Putamen (tissue), 1 donor: ENCODE data around the gene WDR33.

Experiments
- DNase-seq: peaks from one replicate; pipeline ENCODE4 v3.0.0-alpha.2; 2016; ENCODE audit warnings: low spot score

Gene WDR33

DNA sequence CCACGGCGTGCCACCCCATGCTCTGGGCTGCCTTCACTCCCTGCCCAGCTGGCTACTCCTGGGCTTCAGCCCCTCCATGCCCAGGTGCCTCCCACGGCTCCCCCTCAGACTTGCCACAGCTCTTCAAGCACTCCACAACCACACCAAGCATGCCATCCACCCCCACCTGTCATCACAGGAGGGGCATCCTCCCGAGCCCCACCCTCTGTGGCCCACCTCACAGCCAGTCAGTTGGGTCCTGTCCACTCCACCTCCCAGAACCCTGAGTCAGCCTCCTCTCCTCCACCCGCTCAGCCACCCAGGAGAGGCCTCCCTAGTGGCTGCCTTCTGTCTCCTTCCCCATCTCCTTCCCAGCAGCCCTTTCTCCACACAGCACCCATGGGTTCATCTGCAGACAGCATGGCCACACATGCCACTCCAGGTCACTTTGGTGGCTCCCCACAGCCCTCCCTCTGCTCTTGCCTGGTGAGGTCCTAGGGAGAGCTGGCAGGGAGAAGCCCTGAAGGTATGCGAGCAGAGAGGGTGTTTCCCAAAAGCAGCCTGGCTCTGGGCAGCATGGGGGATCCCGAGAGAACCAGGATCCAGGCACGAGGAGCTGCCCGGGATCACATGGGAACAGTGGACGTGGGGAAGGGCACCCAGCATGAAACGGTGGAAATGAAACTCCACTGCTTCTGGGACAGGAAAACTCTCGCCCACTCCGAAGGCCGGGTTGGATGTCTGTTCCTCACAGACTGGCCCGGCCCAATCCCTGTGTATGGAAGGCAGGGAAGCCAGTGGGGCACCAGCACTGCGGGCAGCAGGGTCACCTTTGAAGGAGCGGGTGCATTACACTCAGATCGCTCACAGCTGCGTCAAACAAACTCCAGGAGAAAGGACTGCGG, 138.4 kb downstream of the WDR33 start:
- no peak for DNase-seq

DNA sequence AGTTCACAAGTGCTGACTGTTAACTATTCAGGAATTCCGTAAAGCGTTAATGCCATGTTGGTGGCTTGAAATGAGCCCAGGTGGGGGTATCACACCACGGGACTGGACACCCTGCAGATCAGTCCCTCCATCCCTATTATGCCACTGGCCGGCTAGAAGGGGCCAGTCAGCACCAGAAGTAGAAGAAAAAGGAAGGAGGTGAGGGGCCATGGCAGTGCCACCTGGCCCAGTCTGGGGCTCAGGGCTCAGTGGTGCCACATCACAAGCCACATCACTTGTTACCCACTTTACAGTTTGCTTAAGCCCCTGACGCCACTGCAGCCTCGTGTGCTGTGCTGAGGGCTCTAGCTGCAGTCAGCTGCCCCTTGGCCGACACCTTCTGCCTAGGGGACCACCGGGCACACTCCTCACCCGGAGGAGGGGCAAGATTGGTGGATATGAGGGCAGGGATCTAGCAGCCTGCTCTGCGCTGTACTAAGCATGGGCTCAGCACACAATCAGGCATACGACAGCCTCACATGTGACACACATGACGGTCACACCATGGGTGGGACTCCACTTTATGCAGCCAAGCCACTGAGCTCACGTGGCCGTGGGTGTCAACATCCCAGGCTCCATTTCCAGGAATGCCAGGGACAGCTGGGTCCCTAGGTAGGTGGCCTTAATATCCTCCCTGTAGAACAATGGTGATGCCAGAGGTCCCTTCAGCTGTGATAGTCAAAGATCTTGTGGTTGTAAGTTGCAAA, 139.2 kb downstream of the WDR33 start:
- DNase-seq, result no peak

DNA sequence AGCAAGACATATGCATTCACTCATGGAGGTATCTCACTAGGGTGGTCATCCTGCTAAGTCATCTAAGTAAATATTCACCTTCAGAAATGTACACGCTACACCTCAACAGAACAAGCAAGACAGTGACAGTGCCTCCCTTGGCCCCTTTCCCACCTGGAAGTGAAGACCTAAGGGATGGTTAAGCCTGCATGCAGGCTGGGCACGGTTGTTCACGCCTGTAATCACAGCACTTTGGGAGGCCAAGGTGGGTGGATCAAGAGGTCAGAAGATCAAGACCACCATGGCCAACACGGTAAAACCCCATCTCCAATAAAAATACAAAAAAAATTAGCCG, 140.0 kb downstream of the WDR33 start:
- DNase-seq, result no peak

DNA sequence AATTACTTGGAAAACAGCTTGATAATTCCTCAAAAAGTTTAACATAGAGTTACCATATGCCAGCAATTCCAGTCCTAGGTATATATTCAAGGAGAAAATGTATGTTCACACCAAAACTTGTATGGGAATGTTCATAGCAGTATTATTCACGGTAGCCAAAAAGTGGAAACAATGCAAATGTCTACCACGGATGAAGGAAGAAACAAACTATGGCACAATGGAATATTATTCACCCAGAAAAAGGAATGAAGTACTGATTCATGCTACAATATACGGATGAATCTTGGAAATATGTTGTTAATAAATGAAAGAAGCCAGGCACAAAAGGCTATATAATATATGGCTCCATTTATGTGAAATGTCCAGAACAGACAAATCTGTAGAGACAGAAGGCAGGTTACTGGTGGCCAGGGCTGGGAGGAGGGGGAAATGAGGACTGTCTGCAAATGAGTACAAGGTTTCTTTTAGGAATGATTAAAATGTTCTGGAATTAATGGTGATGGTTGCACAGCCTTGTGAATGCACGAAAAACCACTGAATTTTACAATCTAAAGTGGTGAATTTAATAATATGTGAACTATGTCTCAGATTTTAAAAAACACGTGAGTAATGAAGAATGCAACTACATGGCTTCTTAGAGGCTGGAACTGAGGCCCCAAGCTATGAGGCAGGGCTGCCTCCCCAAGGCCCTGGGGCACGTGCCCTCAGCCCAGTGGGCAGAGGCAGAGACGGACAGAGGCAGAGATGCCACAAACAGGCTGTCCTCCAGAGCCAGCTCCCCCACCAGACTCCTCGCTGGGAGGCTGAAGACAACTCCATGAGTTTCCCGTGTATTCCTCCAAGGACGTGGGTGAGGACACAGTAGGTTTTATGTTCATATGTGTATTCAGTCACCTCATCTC, 140.7 kb downstream of the WDR33 start:
- DNase-seq, result no peak

DNA sequence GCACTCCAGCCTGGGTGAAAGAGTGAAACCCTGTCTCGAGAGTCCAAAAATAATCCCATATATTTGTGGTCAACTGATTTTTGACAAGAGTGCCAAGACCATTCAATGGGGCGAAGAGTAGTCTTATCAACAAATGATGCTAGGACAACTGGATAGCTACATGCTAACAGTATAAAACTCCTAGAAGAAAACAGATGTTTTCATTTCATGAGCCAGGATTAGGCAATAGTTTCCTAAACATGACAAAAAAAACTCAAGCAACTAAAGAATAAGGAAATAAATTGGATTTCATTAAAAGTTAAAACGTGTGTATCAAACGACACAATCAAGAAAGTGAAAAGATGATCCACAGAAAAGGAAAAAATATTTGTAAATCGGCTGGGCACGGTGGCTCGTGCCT, 141.9 kb downstream of the WDR33 start:
- DNase-seq, result no peak

DNA sequence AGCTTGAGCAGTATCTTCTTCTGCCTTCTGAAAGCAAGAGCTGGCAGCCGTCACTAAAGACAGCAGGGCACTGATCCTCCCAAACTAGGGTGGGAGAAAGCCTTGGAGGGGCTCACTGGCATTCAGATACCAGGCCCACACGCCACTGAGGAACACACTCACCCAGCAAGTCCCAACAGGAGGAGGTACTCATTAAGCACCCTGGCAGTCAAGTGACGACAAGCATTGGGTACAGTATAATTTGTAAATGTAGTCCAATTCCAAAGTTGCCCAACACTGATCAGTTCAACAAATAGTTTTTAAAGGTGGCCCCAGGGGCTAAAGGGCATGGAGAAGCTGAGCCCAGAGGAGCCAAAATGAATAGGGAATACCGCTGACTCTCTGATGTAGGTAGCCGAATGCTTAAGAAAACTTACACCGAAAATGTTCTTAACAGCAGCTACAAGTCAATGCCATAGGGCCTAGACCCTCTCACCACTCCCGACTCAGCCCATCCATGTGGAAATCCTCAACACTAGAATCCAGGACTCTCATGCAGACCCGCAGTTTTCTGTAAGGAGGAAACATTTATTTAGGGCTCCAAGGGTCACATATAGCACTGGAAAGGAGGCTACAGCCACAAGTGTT, 145.6 kb downstream of the WDR33 start:
- no peak for DNase-seq

DNA sequence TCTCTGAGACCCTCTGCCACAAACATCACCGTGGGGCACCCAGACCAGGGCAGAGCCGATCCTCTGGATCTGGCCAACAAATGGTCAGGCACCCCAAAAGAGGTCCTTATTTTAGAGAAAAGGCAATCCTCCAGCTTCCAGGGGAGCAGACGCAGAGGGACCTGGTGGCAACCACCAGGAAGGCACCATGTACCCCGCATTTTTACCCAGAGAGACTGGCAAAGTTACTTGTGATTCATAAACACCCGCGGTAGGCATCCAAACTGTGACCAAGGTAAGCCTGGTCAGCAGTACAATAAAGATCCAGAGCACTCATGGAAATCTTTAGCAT, 146.1 kb downstream of the WDR33 start:
- no peak for DNase-seq

DNA sequence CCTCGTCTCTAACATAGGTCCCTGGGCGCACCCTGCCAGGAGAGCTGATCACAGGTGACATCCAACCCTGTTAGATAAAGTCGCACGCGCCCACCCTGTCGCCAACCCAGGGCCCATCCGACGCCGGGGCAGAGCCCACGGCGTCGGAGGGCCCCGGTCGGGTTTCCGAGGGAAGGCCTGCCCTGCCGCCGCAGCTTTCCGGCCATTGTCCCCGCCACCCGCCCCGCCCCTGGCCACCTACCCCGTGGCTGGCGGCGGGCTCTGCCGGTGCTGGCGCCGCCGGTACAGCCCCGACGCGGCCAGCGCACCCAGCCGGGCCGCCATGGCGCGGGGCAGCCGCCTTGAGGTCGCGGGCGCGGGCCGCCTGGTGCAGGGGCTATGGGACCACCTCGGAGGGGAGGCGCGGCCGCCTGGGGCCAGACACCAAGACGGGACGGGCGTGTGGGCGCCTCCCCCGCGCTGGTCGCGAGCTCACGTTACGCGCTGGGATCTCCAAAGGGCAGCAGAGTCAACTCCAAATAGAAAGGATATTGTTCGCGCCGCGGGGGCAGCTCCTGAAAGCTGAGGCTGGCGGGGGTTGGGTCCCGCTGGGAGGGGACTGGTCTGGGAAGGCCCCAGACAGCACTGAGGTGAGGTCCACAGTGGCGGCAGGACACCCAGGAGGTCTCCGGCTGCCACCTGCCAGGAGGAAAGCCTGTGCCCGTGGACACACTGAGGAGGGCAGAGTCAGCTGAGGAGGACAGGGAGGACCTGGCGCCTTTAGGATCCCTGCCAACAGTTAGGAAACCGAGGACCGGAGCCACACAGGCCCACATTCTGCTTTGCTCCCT, 146.7 kb downstream of the WDR33 start:
- DNase-seq, result no peak

DNA sequence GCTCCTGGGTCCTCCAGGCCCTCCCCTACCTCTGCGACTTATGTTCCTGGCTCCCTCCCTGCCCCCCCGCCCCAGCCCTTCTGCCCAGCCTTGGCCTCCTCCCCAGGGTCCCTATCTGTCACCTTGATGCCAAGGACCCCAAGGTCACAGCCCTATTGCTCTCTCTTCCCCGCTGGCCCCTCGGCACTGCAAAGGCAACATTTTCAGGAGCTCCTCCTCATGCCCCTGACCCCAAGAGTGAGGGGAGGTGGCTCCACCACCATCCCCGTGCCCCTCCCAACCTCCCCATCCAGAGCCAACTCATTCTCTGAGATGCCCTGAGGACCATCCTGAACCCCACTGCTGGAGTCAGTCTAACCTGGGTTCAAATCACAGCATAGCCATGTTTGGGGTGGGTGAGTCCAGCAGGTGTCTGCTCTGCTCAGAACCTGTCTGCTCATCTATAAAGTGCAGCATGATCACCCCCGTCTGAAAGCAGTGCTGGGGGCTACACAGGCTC, 147.4 kb downstream of the WDR33 start:
- DNase-seq, result no peak

DNA sequence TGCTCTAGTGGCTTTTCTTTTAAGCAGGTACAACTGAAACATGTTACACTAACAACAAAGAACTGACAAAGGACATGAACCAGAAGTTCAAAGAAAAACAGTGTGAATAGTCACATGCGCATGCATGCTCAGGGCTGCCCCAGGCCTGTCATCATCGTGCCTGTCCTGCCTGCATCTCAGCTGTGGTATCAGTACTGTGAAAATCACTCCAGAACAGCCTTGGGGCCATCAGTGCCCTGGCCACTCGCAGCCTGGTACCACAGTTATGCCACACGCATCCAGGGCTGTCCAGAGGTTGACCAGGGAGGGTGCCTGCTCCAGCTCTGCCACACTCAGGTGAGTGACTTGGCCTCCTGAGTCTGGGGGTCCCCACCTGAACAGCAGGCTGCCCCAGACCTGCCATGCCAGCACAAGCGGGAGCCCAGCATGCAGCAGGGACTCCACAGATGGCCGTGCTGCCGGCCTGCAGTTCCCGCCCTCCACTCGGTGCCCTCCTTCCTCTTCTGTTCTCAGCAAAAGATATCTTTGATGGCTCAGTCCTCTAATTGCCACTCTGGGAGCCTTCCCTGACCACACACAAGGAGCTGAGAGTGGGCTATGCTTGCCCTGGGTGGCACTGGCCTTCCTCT, 147.9 kb downstream of the WDR33 start:
- DNase-seq, result no peak

DNA sequence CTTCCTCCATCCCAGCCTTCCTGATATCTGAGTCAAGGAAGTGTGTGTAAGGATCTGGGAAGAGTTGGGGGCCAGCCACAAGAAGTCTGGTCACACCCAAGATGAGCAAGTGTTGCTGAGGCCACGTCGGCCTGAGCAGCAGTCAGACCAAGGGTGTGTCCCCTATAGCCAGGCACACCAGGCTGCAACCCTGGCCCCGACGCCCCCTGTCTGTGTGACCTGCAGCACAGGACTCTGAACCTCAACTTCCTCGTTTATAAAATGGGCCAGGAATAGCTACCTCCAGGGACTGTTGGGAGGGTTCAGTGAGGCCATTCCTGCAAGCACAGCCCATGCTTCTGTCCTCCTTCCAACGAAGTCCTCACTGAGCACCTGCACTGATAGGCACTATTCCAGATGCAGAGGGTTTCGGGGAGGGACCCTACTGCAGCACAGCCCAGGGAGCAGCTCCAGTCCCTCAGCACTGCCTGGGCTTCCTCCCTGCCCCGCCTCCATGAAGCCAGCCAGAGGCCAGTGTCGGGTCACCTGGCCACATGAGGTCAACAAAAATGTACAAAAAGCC, 148.9 kb downstream of the WDR33 start:
- no peak for DNase-seq

DNA sequence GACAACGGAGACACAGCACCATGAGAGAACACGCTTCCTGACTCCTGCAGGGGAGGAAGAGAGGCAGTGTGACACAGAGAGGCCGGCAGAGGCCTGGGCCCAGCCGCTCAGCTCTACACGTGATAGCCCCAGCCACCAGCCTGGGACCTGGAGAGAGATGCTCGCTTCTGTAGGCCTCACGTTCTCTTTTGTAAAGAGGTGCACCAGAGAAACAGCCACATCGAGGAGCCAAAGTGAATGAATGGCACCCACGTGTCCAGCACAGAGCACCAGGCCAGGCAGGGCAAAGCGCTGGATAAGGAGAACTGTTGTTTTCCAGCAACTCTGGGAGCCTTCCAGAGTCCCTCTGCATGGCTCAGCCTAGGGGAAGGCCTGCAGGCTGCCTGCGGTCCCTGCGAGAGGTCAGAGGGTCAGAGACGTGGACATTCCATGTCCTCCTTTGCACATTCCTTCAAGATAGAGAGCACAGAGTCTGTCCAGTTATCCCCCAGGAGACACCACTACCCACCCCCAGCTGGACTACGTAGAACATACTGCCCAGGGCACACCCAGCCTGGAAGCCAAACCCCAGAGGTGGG, 149.8 kb downstream of the WDR33 start:
- peak; percentile 54 for DNase-seq

DNA sequence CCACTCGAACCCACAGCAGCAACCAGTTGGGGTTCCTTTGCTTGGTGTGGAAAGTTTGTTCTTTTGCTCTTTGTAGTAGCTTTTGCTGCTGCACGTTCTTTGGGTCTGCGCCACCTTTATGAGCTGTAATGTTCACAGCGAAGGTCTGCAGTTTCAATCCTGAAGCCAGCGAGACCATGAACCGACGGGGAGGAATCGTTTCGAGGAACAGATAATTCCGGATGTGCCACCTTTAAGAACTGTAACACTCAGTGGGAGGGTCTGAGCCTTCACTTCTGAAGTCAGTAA, 150.7 kb downstream of the WDR33 start:
- no peak for DNase-seq

DNA sequence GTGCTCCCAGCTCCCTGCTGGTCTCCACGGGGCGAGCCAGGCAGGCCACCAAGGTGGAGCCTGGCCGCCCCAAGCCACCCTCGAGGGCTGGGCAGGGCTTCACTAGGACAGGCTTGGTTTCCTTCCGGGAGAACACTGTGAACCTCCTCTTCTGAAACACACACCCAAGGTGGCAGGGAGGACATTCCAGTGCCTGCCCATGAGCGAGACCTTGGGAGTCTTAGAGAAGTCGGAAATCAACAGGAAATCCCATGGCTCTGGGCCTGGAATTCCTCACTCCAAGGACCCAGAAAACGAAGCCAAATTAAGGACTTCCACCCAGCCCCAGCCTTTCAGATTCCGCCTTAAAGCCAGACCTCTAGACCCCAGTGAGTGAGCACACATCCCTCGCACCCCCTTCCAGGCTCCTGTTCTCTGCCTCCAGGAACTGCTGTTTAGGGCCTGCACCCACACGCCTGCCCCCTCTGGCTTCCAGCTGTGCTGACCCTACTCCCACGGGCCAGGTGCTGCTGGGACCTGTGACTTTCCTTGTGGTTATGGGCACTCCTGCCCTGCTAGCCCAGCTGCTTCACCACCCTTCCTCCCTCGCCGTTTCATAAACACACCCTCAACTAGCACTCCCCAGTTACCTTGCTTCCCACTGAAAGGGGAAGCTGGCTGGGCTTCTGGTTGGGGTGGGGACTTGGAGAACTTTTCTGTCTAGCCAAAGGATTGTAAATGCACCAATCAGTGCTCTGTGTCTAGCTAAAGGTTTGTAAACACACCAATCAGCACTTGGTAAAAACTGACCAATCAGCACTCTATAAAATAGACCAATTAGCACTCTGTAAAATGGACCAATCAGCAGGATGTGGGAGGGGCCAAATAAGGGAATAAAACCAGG, 151.3 kb downstream of the WDR33 start:
- no peak for DNase-seq

DNA sequence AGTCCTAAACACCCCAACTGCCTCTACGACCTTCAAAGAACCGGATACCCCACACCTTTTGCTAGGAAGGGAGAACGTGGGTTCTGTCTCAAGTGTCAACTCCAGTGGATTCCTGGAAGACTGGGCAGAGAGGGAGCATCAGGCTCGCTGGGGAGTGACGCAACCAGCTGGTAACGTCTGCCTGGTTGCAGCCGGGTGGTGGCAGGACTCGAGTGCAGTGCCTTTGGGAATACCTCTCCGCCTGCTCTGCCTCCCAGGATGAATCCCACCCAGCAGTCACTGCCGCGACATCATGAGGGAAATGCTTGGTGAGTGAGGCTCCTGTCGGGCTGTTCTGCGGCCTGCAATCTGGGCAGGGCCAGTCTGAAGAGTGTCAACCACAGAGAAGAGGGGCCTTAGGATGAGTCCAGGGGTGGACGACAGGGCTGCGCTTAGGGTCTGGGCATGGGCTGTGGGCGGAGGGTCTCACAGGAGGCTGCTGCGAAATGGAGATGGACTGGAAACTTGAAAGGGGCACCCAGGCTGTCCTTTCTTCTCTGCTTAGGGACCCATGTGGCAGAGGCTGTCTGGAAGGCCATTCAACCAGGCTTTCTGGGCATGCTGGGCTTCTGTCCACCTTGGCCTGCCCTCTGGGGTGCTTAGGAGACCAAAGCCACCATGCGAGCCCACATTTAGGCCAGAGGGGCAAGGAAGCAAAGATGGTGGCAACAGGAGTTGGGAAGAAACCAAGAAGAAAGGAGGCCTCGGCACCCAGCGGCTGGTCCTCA, 152.1 kb downstream of the WDR33 start:
- no peak for DNase-seq

DNA sequence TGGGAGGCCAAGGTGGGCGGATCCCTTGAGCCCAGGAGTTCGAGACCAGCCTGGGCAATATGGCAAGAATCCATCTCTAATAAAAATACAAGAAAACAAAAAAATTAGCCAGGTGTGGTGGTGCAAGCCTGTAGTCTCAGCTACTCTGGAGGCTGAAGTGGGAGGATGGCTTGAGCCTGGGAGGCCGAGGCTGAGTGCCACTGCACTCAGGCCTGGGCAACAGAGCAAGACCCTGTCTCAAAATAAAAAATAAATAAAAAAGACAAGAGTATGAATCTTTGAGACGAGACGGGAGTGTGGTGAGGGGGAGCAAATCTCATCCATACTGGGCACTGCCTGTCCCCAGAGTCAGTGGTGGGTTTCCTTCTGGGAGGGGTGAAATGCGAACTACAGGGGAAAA, 152.8 kb downstream of the WDR33 start:
- DNase-seq, result no peak

DNA sequence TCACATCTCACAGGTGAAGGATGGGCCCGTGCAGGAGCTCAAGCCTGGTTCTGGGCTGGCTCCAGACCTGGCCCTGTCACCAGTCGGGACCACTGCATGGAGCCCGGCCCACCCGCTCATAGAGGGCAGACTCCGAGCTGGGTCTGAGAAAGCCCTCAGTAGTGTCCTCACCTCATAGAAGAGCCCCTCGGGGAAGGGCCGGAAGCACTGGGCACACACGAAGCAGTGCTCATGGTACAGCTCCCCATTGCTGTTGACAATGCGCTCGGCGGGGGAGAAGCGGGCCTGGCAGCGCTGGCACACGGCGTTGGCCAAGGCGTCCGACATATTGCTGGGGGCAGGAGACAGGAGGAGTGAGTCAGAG, 153.8 kb downstream of the WDR33 start:
- DNase-seq, result no peak

DNA sequence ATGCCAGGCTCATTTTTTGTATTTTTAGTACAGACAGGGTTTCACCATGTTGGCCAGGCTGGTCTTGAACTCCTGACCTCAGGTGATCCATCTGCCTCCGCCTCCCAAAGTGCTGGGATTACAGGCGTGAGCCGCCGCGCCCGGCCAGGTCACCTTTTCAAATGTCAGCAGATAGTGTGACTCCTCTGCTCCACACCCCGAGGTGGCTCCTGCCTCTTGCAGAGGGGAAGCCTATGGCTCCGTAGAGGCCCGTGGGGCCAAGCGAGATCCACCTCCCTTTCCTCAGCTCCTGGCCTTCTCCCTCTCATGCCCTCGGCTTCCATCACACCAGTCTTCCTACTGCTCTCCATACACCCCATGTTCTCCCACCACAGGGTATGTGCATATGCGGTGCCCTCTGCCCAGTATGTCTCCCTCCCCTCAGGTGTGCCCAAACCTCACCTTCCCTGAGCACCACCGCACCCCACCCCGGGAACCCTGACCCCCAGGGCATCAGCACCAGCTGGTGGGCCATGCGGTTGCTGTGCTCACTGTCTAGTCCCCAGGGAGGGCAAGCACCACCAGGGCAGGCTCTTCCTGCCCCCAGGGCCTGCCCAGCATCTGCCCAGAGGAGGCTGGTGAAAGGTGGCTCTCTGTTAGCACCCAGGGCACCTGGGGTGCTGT, 154.3 kb downstream of the WDR33 start:
- no peak for DNase-seq
